Liver (tissue), 9 donors: ENCODE results near the gene SEPTIN5. TPM values are rescaled to one million over a fixed set of nuclear protein-coding genes. Genes with fewer than 3 reads are reported as not detected.
"Not testable (repeated sequence)": the region's sequence is repeated elsewhere in the genome, so short reads cannot be mapped to it uniquely, and the experiment has no call there.

Source experiments
- DNase-seq: peaks from one replicate; pipeline ENCODE4 v3.0.0-alpha.2; 2017; ENCODE audit warnings: low spot score
- H3K27ac ChIP-seq, 2 donors: one replicate each; pipeline ENCODE4 v1.7.0; 2013; ENCODE audit warnings: inconsistent platforms in 2 of 2, low read length in 2 of 2, control low read depth in 1 of 2, low read depth in 1 of 2, mild to moderate bottlenecking in 1 of 2
- H3K27me3 ChIP-seq, 4 donors: one replicate each; pipeline versions ENCODE4 v1.6.1 to v1.7.0; 2013; ENCODE audit warnings: low read length in 3 of 4, inconsistent platforms in 1 of 4, mild to moderate bottlenecking in 1 of 4, moderate library complexity in 1 of 4; ENCODE audit not compliant: control insufficient read depth in 4 of 4, insufficient read depth in 4 of 4
- H3K36me3 ChIP-seq, 4 donors: one replicate each; pipeline versions ENCODE4 v1.6.1 to v1.7.0; 2013; ENCODE audit warnings: low read length in 3 of 4, mild to moderate bottlenecking in 3 of 4, low read depth in 1 of 4, moderate library complexity in 1 of 4; ENCODE audit not compliant: control insufficient read depth in 4 of 4, insufficient read depth in 3 of 4
- H3K4me1 ChIP-seq, 4 donors: one replicate each; pipeline versions ENCODE4 v1.6.1 to v1.7.0; 2013; ENCODE audit warnings: low read length in 3 of 4, mild to moderate bottlenecking in 3 of 4, moderate library complexity in 1 of 4; ENCODE audit not compliant: control insufficient read depth in 4 of 4, insufficient read depth in 4 of 4
- H3K4me3 ChIP-seq, 3 donors: one replicate each; pipeline versions ENCODE4 v1.6.1 to v1.7.0; 2013; ENCODE audit warnings: low read length in 3 of 3, control low read depth in 1 of 3, low read depth in 1 of 3, mild to moderate bottlenecking in 1 of 3
- H3K9ac ChIP-seq, 2 donors: one replicate each; pipeline ENCODE4 v1.7.0; 2013; ENCODE audit warnings: low read length in 2 of 2, mild to moderate bottlenecking in 2 of 2, moderate library complexity in 2 of 2, control low read depth in 1 of 2, low read depth in 1 of 2
- H3K9me3 ChIP-seq, 4 donors: one replicate each; pipeline versions ENCODE4 v1.6.1 to v1.7.0; 2013; ENCODE audit warnings: low read length in 3 of 4; ENCODE audit not compliant: control insufficient read depth in 4 of 4
- ATF3 ChIP-seq: IDR thresholded peaks from 2 replicates; pipeline ENCODE4 v1.6.1; 2016; ENCODE audit warnings: antibody characterized with exemption
- CTCF ChIP-seq: fragments of 150-350 bp; IDR thresholded peaks from 2 replicates; pipeline ENCODE4 v1.5.1; 2017; ENCODE audit warnings: improper control_type of control experiment, low read depth, low read length; ENCODE audit not compliant: missing input control
- EGR1 ChIP-seq, 2 donors: IDR thresholded peaks; 2 replicates each; pipeline ENCODE4 v1.6.1; 2016 to 2018; ENCODE audit warnings: antibody characterized with exemption in 2 of 2, low read depth in 2 of 2
- FOXA1 ChIP-seq: IDR thresholded peaks from 2 replicates; pipeline ENCODE4 v1.6.1; 2016; ENCODE audit warnings: antibody characterized with exemption
- FOXA2 ChIP-seq: IDR thresholded peaks from 2 replicates; pipeline ENCODE4 v1.6.1; 2016; ENCODE audit warnings: antibody characterized with exemption
- GABPA ChIP-seq, 2 donors: IDR thresholded peaks in 1 of 2; conservative IDR thresholded peaks in 1 of 2; 2 replicates each; pipeline ENCODE4 v1.6.1; 2016; ENCODE audit warnings: antibody characterized with exemption in 2 of 2, mild to moderate bottlenecking in 1 of 2, moderate library complexity in 1 of 2
- HNF4A ChIP-seq, 2 donors: conservative IDR thresholded peaks; 2 replicates each; pipeline ENCODE4 v1.6.1; 2016; ENCODE audit warnings: antibody characterized with exemption in 2 of 2, mild to moderate bottlenecking in 2 of 2
- HNF4G ChIP-seq: IDR thresholded peaks from 2 replicates; pipeline ENCODE4 v1.6.1; 2016; ENCODE audit warnings: antibody characterized with exemption
- JUND ChIP-seq, 2 donors: IDR thresholded peaks; 2 replicates each; pipeline ENCODE4 v1.6.1; 2016; ENCODE audit warnings: antibody characterized with exemption in 2 of 2
- MAX ChIP-seq: IDR thresholded peaks from 2 replicates; pipeline ENCODE4 v1.6.1; 2016; ENCODE audit warnings: antibody characterized with exemption
- NR2F2 ChIP-seq: IDR thresholded peaks from 2 replicates; pipeline ENCODE4 v1.6.1; 2016; ENCODE audit warnings: antibody characterized with exemption
- RAD21 ChIP-seq, 2 donors: IDR thresholded peaks; 2 replicates each; pipeline ENCODE4 v1.6.1; 2016; ENCODE audit warnings: antibody characterized with exemption in 2 of 2, mild to moderate bottlenecking in 2 of 2
- REST ChIP-seq: IDR thresholded peaks from 2 replicates; pipeline ENCODE4 v1.6.1; 2016; ENCODE audit warnings: antibody characterized with exemption, mild to moderate bottlenecking
- RXRA ChIP-seq, 2 donors: IDR thresholded peaks; 2 replicates each; pipeline ENCODE4 v1.6.1; 2017 to 2018; ENCODE audit warnings: antibody characterized with exemption in 2 of 2, mild to moderate bottlenecking in 1 of 2
- SP1 ChIP-seq: IDR thresholded peaks from 2 replicates; pipeline ENCODE4 v1.6.1; 2018; ENCODE audit warnings: antibody characterized with exemption, mild to moderate bottlenecking
- TAF1 ChIP-seq: conservative IDR thresholded peaks from 2 replicates; pipeline ENCODE4 v1.6.1; 2016; ENCODE audit warnings: antibody characterized with exemption, mild to moderate bottlenecking
- YY1 ChIP-seq: IDR thresholded peaks from 2 replicates; pipeline ENCODE4 v1.6.1; 2016; ENCODE audit warnings: antibody characterized with exemption, mild to moderate bottlenecking
- ZBTB33 ChIP-seq: IDR thresholded peaks from 2 replicates; pipeline ENCODE4 v1.6.1; 2016; ENCODE audit warnings: antibody characterized with exemption
- WGBS: extraction: QIAGEN DNeasy Blood & Tissue Kit; methylation state at CpG from one replicate; pipeline ENCODE4 v1.1.7; 2013; 5-methylcytosine and 5-hydroxymethylcytosine counted together
- polyA plus RNA-seq, 2 donors: library from polyadenylated mRNA; stranded (reverse) in 1 of 2; unstranded in 1 of 2; fragments of 200-250 nt in 1 of 2; fragments of >200 nt in 1 of 2; fragmentation: Nextera tagmentation in 1 of 2; extraction: Ambion mirVana in 1 of 2; gene quantifications; one replicate each; pipeline versions ENCODE4 v1.2.1 to v1.2.3, GENCODE V29; 2013 to 2015
- total RNA-seq, 2 donors: library from RNA; depleted of rRNA; stranded (reverse); fragments of >200 nt; gene quantifications; one replicate each; pipeline ENCODE4 v1.2.3, GENCODE V29; 2014
- donor health status: healthy.
- donor health status: healthy.
- donor health status: healthy.
- donor health status: healthy.
- donor health status: healthy.

The SEPTIN5 gene
- total and polyA plus RNA-seq, 4 donors, result 0.26 to 3.5 (median 2.8) TPM

GRCh38 chr22:19724927-19725661 lies 10.8 kb downstream of the SEPTIN5 start:
- WGBS, result 76% methylated on average over 45 of the region's 45 CpGs
- H3K36me3 ChIP-seq, result no peaks in the 10 kb centered on the region
- no peak overlapping the region for H3K4me3 ChIP-seq
- H3K9me3 ChIP-seq, result no peaks in the 10 kb centered on the region
- H3K27ac ChIP-seq, result no peak overlapping the region
- TF ChIP-seq RAD21 (IDR thresholded peaks at IDR 0.05) (no peak), HNF4G (no peak), RXRA (IDR thresholded peaks at IDR 0.05) (no peak), FOXA1 (no peak), TAF1 (no peak), CTCF (no peak), JUND (IDR thresholded peaks at IDR 0.05) (no peak), SP1 (no peak), ZBTB33 (no peak), NR2F2 (no peak), MAX (no peak), GABPA (IDR thresholded peaks at IDR 0.05 in 1 of 2, conservative IDR thresholded peaks at IDR 0.05 in 1 of 2) (no peak), HNF4A (conservative IDR thresholded peaks at IDR 0.05) (no peak), REST (no peak), YY1 (no peak), EGR1 (IDR thresholded peaks at IDR 0.05; ENCODE audit: low read depth in 2 of 2) (no peak), FOXA2 (no peak), ATF3 (no peak)
- peaks cover 15 to 23% (median 16%) of the 10 kb centered on the region in 4 donors for H3K4me1 ChIP-seq
- H3K9ac ChIP-seq, result no peak overlapping the region
- peaks cover 0 to 8% (median 5%) of the 10 kb centered on the region in 4 donors for H3K27me3 ChIP-seq
- no peak for DNase-seq

GRCh38 chr22:19726064-19726788 lies 11.9 kb downstream of the SEPTIN5 start:
- H3K36me3 ChIP-seq, H3K4me3 ChIP-seq, H3K9ac ChIP-seq, H3K9me3 ChIP-seq, H3K27ac ChIP-seq, DNase-seq, H3K27me3 ChIP-seq: not testable (repeated sequence)
- peaks cover 15 to 32% (median 19%) of the 10 kb centered on the region in 4 donors for H3K4me1 ChIP-seq
- WGBS, result 82% methylated on average over 96 of the region's 96 CpGs
